ENCODE results near the gene TSEN2. TPM values are rescaled to one million over a fixed set of nuclear protein-coding genes. Genes with fewer than 3 reads are reported as not detected.

The TSEN2 gene
- total and polyA plus RNA-seq, 10 of the 15 experiments (the other 5 are each of a cell fraction or from before 2014, with no cell fraction given): 17.7 to 32.3 (median 24.3) TPM

DNA sequence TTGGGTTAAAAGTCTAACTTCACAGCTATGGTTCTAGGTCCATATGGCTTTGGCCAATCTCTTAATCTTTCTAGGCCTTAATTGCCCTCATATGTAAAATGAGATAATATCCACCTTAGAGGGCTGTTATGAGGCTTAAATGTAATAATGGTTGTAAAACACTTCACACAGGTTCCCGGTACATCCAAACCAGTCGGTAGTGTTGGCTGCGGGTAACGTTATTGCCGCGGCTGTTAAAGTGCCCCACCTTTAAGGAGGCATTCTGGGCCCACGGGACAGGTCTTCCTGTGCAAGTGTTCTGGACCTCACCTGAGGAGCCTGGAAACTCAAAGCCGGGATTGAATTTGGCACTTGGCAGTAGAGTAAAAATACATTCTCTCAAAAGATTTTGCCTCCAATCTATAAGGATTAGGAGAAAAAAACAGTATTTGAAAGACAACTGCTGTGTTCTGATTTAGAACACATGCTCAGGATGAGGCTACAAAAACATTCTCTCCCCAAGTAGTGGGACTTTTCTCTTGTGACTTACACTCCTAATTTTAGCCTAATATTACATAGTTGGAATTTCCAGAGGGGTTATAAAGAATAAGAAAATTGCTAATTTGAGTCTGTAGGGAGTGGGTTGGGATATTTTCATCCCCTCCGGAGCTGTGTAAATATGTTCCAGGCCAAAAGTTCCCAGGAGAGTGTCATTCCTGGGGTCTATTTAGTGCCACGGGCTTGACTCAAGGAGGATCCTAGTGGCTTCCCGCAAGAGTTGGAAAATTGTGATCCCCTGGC lies 44.9 kb upstream of the TSEN2 start:
- no peak for TF ChIP-seq BCL11A (IDR thresholded peaks at IDR 0.05; ENCODE audit: low read depth, low read length)
- H2AFZ ChIP-seq (ENCODE audit: control insufficient read depth, low read depth, low read length): no peak overlapping the region
- POLR2A ChIA-PET: no interaction called here
- intact Hi-C loops (cut with micrococcal nuclease; ENCODE audit: unreplicated experiment) (no loop called here), in situ Hi-C loops (cut with MboI) (no loop called here)
- no peak for DNase-seq (ENCODE audit: low read depth, low spot score)
- H3K79me2 ChIP-seq (ENCODE audit: control insufficient read depth, insufficient read depth, low read length): no peaks in the 10 kb centered on the region
- ATAC-seq: no peak
- no peaks in the 10 kb centered on the region for H3K36me3 ChIP-seq (ENCODE audit: control insufficient read depth in 2 of 2, insufficient read depth in 2 of 2, low read length in 1 of 2)
- no peak overlapping the region for H3K4me2 ChIP-seq (ENCODE audit: control insufficient read depth, insufficient read depth)
- no peak overlapping the region for H3K27ac ChIP-seq (ENCODE audit: control insufficient read depth, insufficient read depth)
- H3K9ac ChIP-seq (ENCODE audit: control insufficient read depth, insufficient read depth, low read length): no peak overlapping the region
- CTCF ChIA-PET: interaction anchor here (1.2 kb wide), 1 partner anchor 10 kb away, joined by 3 read pairs; no protein-coding TSS in a partner anchor
- no peak overlapping the region for H3K4me3 ChIP-seq
- no peak for FAIRE-seq
- no peaks in the 10 kb centered on the region for H4K20me1 ChIP-seq (ENCODE audit: control insufficient read depth, insufficient read depth)
- no peaks in the 10 kb centered on the region for H3K9me3 ChIP-seq (replicated peaks; ENCODE audit: control insufficient read depth, insufficient read depth, low read length)
- no TSS peak for BruUV-seq (replicated peaks)
- SMC1A ChIA-PET (ENCODE audit: uncharacterized antibody, unreplicated experiment): no interaction called here
- no peaks in the 10 kb centered on the region for H3K4me1 ChIP-seq (ENCODE audit: control insufficient read depth, insufficient read depth, low read length)
- RAD21 ChIA-PET (ENCODE audit: unreplicated experiment): no interaction called here
- peaks cover 3 to 4% of the 10 kb centered on the region in 2 experiments; a peak in 3 of 4 replicates for H3K27me3 ChIP-seq (replicated peaks in 1 of 2; ENCODE audit: control insufficient read depth in 2 of 2, insufficient read depth in 2 of 2, low read length in 1 of 2)
- WGBS (ENCODE audit: insufficient coverage, insufficient replicate concordance, low lambda C conversion rate, missing lambda C conversion rate): 65% methylated on average over 11 of the region's 11 CpGs

DNA sequence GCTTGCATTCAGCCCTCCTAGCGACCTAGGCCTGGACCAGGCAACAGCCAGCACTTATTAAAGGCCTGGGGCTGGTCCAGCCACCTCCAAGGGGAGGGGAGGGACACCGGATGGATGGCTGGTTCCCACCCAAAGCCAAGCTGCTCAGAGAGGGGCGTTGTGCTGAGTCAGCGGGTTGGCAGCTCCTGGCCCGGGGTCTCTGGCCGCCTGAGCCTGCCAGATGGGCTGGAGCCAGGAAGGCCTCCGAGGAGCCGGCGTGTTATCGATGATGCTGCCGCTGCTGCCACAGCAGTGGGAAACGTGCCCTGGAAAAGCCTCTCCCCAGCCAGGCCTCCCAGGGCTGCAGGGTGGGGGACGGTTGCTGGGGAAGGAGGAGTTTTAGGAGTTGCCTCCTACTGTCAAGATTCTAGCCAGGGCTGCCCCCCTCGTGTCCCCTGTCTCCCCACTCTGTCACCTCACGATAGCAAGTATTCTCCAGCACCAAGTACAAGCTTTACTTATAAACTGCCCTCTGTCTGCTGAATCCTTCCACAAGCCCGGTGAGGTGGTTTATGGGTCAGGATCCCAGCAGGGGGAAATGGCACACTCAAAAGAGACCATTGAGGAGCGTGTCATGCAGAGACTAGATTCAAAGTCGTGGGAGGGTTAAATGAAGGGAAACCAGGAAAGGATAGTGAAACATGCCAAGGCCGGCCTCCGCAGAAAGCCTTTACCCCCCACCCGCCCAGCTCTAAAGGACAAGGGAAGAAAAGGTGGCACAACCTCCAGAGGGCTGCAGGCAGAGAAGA lies 43.2 kb upstream of the TSEN2 start:
- no TSS peak for BruUV-seq (replicated peaks)
- TF ChIP-seq IKZF1 (conservative IDR thresholded peaks at IDR 0.05): no peak
- TF ChIP-seq, protein P1, sequence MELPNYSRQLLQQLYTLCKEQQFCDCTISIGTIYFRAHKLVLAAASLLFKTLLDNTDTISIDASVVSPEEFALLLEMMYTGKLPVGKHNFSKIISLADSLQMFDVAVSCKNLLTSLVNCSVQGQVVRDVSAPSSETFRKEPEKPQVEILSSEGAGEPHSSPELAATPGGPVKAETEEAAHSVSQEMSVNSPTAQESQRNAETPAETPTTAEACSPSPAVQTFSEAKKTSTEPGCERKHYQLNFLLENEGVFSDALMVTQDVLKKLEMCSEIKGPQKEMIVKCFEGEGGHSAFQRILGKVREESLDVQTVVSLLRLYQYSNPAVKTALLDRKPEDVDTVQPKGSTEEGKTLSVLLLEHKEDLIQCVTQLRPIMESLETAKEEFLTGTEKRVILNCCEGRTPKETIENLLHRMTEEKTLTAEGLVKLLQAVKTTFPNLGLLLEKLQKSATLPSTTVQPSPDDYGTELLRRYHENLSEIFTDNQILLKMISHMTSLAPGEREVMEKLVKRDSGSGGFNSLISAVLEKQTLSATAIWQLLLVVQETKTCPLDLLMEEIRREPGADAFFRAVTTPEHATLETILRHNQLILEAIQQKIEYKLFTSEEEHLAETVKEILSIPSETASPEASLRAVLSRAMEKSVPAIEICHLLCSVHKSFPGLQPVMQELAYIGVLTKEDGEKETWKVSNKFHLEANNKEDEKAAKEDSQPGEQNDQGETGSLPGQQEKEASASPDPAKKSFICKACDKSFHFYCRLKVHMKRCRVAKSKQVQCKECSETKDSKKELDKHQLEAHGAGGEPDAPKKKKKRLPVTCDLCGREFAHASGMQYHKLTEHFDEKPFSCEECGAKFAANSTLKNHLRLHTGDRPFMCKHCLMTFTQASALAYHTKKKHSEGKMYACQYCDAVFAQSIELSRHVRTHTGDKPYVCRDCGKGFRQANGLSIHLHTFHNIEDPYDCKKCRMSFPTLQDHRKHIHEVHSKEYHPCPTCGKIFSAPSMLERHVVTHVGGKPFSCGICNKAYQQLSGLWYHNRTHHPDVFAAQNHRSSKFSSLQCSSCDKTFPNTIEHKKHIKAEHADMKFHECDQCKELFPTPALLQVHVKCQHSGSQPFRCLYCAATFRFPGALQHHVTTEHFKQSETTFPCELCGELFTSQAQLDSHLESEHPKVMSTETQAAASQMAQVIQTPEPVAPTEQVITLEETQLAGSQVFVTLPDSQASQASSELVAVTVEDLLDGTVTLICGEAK (IDR thresholded peaks at IDR 0.05; ENCODE audit: borderline replicate concordance): no peak
- no peak for TF ChIP-seq CHD4 (IDR thresholded peaks at IDR 0.05)
- TF ChIP-seq GABPA (IDR thresholded peaks at IDR 0.05; ENCODE audit: low read depth): no peak
- TF ChIP-seq BCL11A (IDR thresholded peaks at IDR 0.05; ENCODE audit: low read depth, low read length): no peak
- TF ChIP-seq POU2F2 (IDR thresholded peaks at IDR 0.05; ENCODE audit: borderline replicate concordance, low read depth, low read length): no peak
- TF ChIP-seq CBFB (IDR thresholded peaks at IDR 0.05; ENCODE audit: low read depth): no peak
- RAD21 ChIA-PET (ENCODE audit: unreplicated experiment): no interaction called here
- POLR2A ChIA-PET: no interaction called here
- Histone ChIP-seq H3K27ac (ENCODE audit: control insufficient read depth, insufficient read depth) (no peak overlapping the region), H3K9ac (ENCODE audit: control insufficient read depth, insufficient read depth, low read length) (no peak overlapping the region), H4K20me1 (ENCODE audit: control insufficient read depth, insufficient read depth) (no peaks in the 10 kb centered on the region), H3K4me2 (ENCODE audit: control insufficient read depth, insufficient read depth) (no peak overlapping the region), H2AFZ (ENCODE audit: control insufficient read depth, low read depth, low read length) (no peak overlapping the region), H3K27me3 (replicated peaks in 1 of 2; ENCODE audit: control insufficient read depth in 2 of 2, insufficient read depth in 2 of 2, low read length in 1 of 2) (peaks cover 5 to 10% of the 10 kb centered on the region in 2 experiments; a peak in 3 of 4 replicates), H3K79me2 (ENCODE audit: control insufficient read depth, insufficient read depth, low read length) (no peaks in the 10 kb centered on the region), H3K9me3 (replicated peaks; ENCODE audit: control insufficient read depth, insufficient read depth, low read length) (no peaks in the 10 kb centered on the region), H3K4me3 (no peak overlapping the region), H3K4me1 (ENCODE audit: control insufficient read depth, insufficient read depth, low read length) (no peaks in the 10 kb centered on the region), H3K36me3 (ENCODE audit: control insufficient read depth in 2 of 2, insufficient read depth in 2 of 2, low read length in 1 of 2) (no peaks in the 10 kb centered on the region)
- intact Hi-C loops (cut with micrococcal nuclease; ENCODE audit: unreplicated experiment) (no loop called here), in situ Hi-C loops (cut with MboI) (no loop called here)
- SMC1A ChIA-PET (ENCODE audit: uncharacterized antibody, unreplicated experiment): no interaction called here
- ATAC-seq (no peak), FAIRE-seq (no peak), DNase-seq (ENCODE audit: low read depth, low spot score) (no peak)
- CTCF ChIA-PET: no interaction called here
- WGBS (ENCODE audit: insufficient coverage, insufficient replicate concordance, low lambda C conversion rate, missing lambda C conversion rate): 37% methylated on average over 21 of the region's 21 CpGs
